ENCODE measurements around the gene VPS13D. TPM values are rescaled to one million over a fixed set of nuclear protein-coding genes. Genes with fewer than 3 reads are reported as not detected.

Gene VPS13D
- total and polyA plus RNA-seq, 2 of the 4 experiments (the other 2 are of a cell fraction) = 9.0 to 16.3 TPM

- in situ Hi-C loops (cut with MboI; ENCODE audit: low sequenced_read_pairs) = no loop called here
- no peak overlapping the region for H3K56ac ChIP-seq (ENCODE audit: extremely low read depth, insufficient read depth, low read length)
- H3K4me3 ChIP-seq (ENCODE audit: insufficient read depth, low read depth, low read length) = no peak overlapping the region
- no peaks in the 10 kb centered on the region for H3K79me1 ChIP-seq (ENCODE audit: low read depth in 1 of 2, low read length in 2 of 2)
- no peaks in the 10 kb centered on the region for H3K27me3 ChIP-seq (ENCODE audit: control insufficient read depth, insufficient read depth, low read length)
- no peak overlapping the region for H2AK9ac ChIP-seq (replicated peaks; ENCODE audit: low read depth, low read length, poor library complexity)
- no peak overlapping the region for H3K9ac ChIP-seq (ENCODE audit: low read depth, low read length)
- H3K4me2 ChIP-seq (ENCODE audit: low read depth, low read length) = no peak overlapping the region
- H3K4me1 ChIP-seq (ENCODE audit: control insufficient read depth, insufficient read depth, low read length) = peaks cover 4% of the 10 kb centered on the region
- no peaks in the 10 kb centered on the region for H4K20me1 ChIP-seq (ENCODE audit: insufficient read depth, low read length)
- H2BK20ac ChIP-seq (ENCODE audit: low read depth, low read length) = no peak overlapping the region
- H2AK5ac ChIP-seq (ENCODE audit: low read depth, low read length) = no peak overlapping the region
- no peak overlapping the region for H3K14ac ChIP-seq (replicated peaks; ENCODE audit: low read depth, low read length)
- no peak overlapping the region for H3K23ac ChIP-seq (ENCODE audit: low read depth, low read length)
- no peak overlapping the region for H2BK120ac ChIP-seq (ENCODE audit: low read depth, low read length)
- H2BK5ac ChIP-seq (ENCODE audit: low read depth, low read length, poor library complexity, severe bottlenecking) = no peak overlapping the region
- no peaks in the 10 kb centered on the region for H3K9me3 ChIP-seq (ENCODE audit: control insufficient read depth, insufficient read depth, low read length)
- POLR2A ChIA-PET (ENCODE audit: unreplicated experiment) = no interaction called here
- intact Hi-C loops (cut with micrococcal nuclease) = no loop called here
- H4K5ac ChIP-seq (ENCODE audit: low read depth, low read length) = no peak overlapping the region
- no peak overlapping the region for H4K91ac ChIP-seq (ENCODE audit: insufficient read depth, low read depth, low read length)
- no peaks in the 10 kb centered on the region for H3K36me3 ChIP-seq (ENCODE audit: control insufficient read depth, insufficient read depth, low read length)
- no peak overlapping the region for H4K8ac ChIP-seq (ENCODE audit: low read depth in 2 of 2, low read length in 2 of 2)
- no peak overlapping the region for H2BK15ac ChIP-seq (ENCODE audit: low read depth, low read length)
- H3K18ac ChIP-seq (ENCODE audit: low read depth, low read length) = no peak overlapping the region
- CTCF ChIA-PET = no interaction called here
- no peak overlapping the region for H2AFZ ChIP-seq (replicated peaks; ENCODE audit: low read length, poor library complexity)
- ATAC-seq (ENCODE audit: low read depth) (no peak), DNase-seq (no peak)
- BruUV-seq (replicated peaks) = no TSS peak
- dilution Hi-C loops (cut with HindIII; ENCODE audit: low sequenced_read_pairs, unreplicated experiment) = no loop called here
- 80% methylated on average over 1 of the region's 1 CpG; no CpG with 5 or more reads in 1 of the 2 experiments for WGBS, 2 experiments (ENCODE audit: extremely low coverage in 2 of 2, insufficient read length in 1 of 2)
- H3K4ac ChIP-seq (ENCODE audit: low read depth, low read length) = no peak overlapping the region
- H3K27ac ChIP-seq (ENCODE audit: insufficient read depth, low read length) = no peak overlapping the region
- no peak for TF ChIP-seq MAFK (IDR thresholded peaks at IDR 0.05; ENCODE audit: low read depth, low read length)
- no peak for TF ChIP-seq RFX5 (IDR thresholded peaks at IDR 0.05; ENCODE audit: low read depth, low read length)
- 0 out of 2 replicates have a peak, but pooled peaks cover 4% of the 10 kb centered on the region for H3K9me1 ChIP-seq (ENCODE audit: insufficient read depth, low read length)
Observed at GRCh38 chr1:12531179-12531499, 301.3 kb downstream of the VPS13D start.
